Panc1 (cell line): ENCODE data around the gene CDH13. TPM values are rescaled to one million over a fixed set of nuclear protein-coding genes. Genes with fewer than 3 reads are reported as not detected.

ENCODE experiments used
- ATAC-seq: fragments of 200-7000 bp; cut with Tn5 transposase; 2 replicates; pipeline ENCODE4 v1.9.1; 2020; ENCODE audit warnings: mild to moderate bottlenecking, moderate library complexity
- BruUV-seq: library from RNA; stranded (reverse); fragments of 400-500 nt; replicated peaks from 2 replicates; lab custom pipeline; 2021; lab: Mats Ljungman, UMichigan
- CTCF ChIA-PET: fragments of 300-600 bp; sonication (Branson Sonifier 250); formaldehyde crosslinking; loops from one replicate; lab custom pipeline; 2022; ENCODE audit warnings: antibody characterized with exemption; lab: Charles Lee
- POLR2A ChIA-PET: fragments of 300-600 bp; sonication (Branson Sonifier 250); formaldehyde crosslinking; loops from one replicate; lab custom pipeline; 2022; ENCODE audit warnings: antibody characterized with exemption; lab: Charles Lee
- DNase-seq: peaks from one replicate; pipeline ENCODE4 v3.0.0-alpha.2; 2010; ENCODE audit warnings: low read depth, low spot score
- H3K27ac ChIP-seq: 2 replicates; pipeline ENCODE4 v1.5.1; 2011; ENCODE audit warnings: mild to moderate bottlenecking, low read length, inconsistent platforms
- H3K27me3 ChIP-seq: fragments of 200-500 bp; sonication (Bioruptor generic); 2 replicates; pipeline ENCODE4 v1.6.0; 2014; ENCODE audit warnings: low read length, inconsistent platforms; ENCODE audit not compliant: control insufficient read depth, insufficient read depth
- H3K36me3 ChIP-seq: fragments of 200-500 bp; sonication (Bioruptor generic); 2 replicates; pipeline ENCODE4 v1.5.1; 2014; ENCODE audit warnings: inconsistent platforms, mild to moderate bottlenecking, low read length, moderate library complexity; ENCODE audit not compliant: control insufficient read depth, insufficient read depth
- H3K4me1 ChIP-seq: 2 replicates; pipeline ENCODE4 v1.5.1; 2011; ENCODE audit warnings: inconsistent platforms, mild to moderate bottlenecking, low read length, moderate library complexity; ENCODE audit not compliant: control insufficient read depth, insufficient read depth
- H3K4me3 ChIP-seq, 2 experiments: 2 replicates each; pipeline ENCODE4 v1.5.1; 2011 to 2012; ENCODE audit warnings: low read depth in 2 of 2, low read length in 2 of 2, mild to moderate bottlenecking in 2 of 2, inconsistent platforms in 1 of 2, moderate library complexity in 1 of 2
- H3K9me3 ChIP-seq: fragments of 200-500 bp; sonication (Bioruptor generic); 2 replicates; pipeline ENCODE4 v1.5.1; 2014; ENCODE audit warnings: low read depth, mild to moderate bottlenecking, inconsistent platforms, low read length, moderate library complexity; ENCODE audit not compliant: control insufficient read depth, insufficient read depth
- POLR2AphosphoS5 ChIP-seq: IDR thresholded peaks from 2 replicates; pipeline ENCODE4 v1.6.1; 2012; ENCODE audit warnings: mild to moderate bottlenecking, low read depth, low read length, moderate library complexity
- SIN3A ChIP-seq: IDR thresholded peaks from 2 replicates; pipeline ENCODE4 v1.6.1; 2012; ENCODE audit warnings: low read depth, mild to moderate bottlenecking, low read length, moderate library complexity, borderline replicate concordance; ENCODE audit not compliant: insufficient read depth
- TCF7L2 ChIP-seq: IDR thresholded peaks from 2 replicates; pipeline ENCODE4 v1.6.1; 2011; ENCODE audit warnings: mild to moderate bottlenecking, low read depth, low read length, inconsistent platforms
- in situ Hi-C: cut with HindIII; loops from 2 replicates; pipeline ENCODE4 v1.10.0; 2016; ENCODE audit warnings: low sequenced_read_pairs, low pct_unique_long_range_greater_than_20kb
- intact Hi-C: fragments of 100-400 bp; cut with micrococcal nuclease; formaldehyde crosslinking; loops from one replicate; pipeline ENCODE4 v1.10.0; 2022; ENCODE audit not compliant: unreplicated experiment
- total RNA-seq: library from RNA; stranded (reverse); gene quantifications from one replicate; pipeline ENCODE4 v1.2.1, GENCODE V29; 2021; ENCODE audit not compliant: unreplicated experiment
- TF ChIP-seq, protein P1 (sequence below), 2 experiments: IDR thresholded peaks; 2 replicates each; pipeline ENCODE4 v1.6.1; 2011 to 2012; ENCODE audit warnings: low read depth in 2 of 2, control low read depth in 1 of 2, low read length in 1 of 2, mild to moderate bottlenecking in 1 of 2, moderate library complexity in 1 of 2; ENCODE audit not compliant: insufficient read depth in 1 of 2
- TF ChIP-seq, protein P2 (sequence below): fragments of 450-650 bp; IDR thresholded peaks from 2 replicates; pipeline ENCODE4 v1.5.1; 2017; ENCODE audit warnings: mild to moderate bottlenecking

Gene CDH13
- total RNA-seq, 1 experiment from 2014 or later = not detected

DNA sequence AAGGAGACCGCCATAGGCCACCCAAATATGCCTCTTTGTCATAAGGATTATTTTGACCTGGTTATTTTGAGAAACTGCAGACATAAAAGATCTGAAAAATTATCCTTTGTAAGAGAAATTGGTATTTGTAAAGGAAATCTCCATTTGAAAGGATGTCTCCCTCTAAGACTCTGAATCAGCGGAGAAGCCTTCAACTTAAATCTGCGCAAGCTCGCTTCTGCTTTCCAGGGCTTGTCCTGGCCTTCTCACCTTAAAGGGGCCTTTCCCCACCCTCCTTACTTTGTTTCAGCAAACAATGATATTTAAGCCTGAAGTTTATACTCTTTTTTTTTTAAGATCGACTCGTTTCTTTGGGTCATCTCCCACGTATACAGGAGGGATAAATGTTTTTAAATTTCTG lies 1215.5 kb downstream of the CDH13 start:
- H3K4me3 ChIP-seq = no peak overlapping the region
- ChIA-PET CTCF (no interaction called here), POLR2A (no interaction called here)
- DNase-seq = no peak
- H3K9me3 ChIP-seq = no peaks in the 10 kb centered on the region
- TF ChIP-seq POLR2AphosphoS5 (no peak), TCF7L2 (no peak)
- in situ Hi-C loops (no loop called here), intact Hi-C loops (no loop called here)
- BruUV-seq = no TSS peak
- no peak overlapping the region for H3K27ac ChIP-seq
- H3K4me1 ChIP-seq = no peaks in the 10 kb centered on the region
- no peaks in the 10 kb centered on the region for H3K27me3 ChIP-seq
- no peaks in the 10 kb centered on the region for H3K36me3 ChIP-seq
- no peak for ATAC-seq

DNA sequence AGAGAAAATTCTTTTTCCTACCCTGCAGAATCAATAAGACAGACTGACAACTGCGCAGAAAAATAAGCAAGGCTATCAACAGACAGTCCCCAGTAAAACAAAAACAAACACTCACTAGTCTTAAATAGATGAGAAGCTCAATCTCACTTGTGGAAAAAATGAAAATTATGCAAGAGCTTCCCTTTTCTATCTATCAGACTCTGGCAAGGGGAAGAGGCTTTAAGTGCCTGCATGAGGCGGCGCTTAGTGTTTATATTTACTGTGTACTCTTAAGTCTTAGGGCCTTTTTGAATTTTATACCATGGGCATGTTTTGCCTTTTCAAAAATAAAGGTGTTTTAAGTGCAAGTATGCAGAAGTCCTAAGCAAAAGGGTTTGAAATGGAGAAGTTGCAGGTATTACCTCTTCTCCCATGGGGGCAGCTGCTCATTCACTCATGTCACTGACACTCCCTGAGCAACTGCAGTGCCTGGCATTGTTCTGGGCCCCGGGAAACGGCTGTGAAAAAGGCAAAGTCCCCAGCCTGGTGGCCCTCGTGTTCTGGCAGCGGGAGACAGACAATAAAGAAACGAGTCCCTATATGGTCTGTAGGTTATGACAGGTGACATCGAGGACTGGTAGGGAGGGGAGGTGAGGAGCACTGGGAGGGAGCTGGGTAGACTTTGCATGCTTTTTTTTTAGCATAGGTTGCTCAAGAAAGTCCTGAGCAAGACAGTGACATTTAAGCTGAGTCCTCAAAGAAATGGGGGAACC lies 1216.2 kb downstream of the CDH13 start:
- H3K9me3 ChIP-seq = no peaks in the 10 kb centered on the region
- ChIA-PET CTCF (no interaction called here), POLR2A (no interaction called here)
- intact Hi-C loops = no loop called here
- no peak for ATAC-seq
- TF ChIP-seq POLR2AphosphoS5 (no peak), TCF7L2 (no peak), SIN3A (no peak)
- TF ChIP-seq, protein P1, sequence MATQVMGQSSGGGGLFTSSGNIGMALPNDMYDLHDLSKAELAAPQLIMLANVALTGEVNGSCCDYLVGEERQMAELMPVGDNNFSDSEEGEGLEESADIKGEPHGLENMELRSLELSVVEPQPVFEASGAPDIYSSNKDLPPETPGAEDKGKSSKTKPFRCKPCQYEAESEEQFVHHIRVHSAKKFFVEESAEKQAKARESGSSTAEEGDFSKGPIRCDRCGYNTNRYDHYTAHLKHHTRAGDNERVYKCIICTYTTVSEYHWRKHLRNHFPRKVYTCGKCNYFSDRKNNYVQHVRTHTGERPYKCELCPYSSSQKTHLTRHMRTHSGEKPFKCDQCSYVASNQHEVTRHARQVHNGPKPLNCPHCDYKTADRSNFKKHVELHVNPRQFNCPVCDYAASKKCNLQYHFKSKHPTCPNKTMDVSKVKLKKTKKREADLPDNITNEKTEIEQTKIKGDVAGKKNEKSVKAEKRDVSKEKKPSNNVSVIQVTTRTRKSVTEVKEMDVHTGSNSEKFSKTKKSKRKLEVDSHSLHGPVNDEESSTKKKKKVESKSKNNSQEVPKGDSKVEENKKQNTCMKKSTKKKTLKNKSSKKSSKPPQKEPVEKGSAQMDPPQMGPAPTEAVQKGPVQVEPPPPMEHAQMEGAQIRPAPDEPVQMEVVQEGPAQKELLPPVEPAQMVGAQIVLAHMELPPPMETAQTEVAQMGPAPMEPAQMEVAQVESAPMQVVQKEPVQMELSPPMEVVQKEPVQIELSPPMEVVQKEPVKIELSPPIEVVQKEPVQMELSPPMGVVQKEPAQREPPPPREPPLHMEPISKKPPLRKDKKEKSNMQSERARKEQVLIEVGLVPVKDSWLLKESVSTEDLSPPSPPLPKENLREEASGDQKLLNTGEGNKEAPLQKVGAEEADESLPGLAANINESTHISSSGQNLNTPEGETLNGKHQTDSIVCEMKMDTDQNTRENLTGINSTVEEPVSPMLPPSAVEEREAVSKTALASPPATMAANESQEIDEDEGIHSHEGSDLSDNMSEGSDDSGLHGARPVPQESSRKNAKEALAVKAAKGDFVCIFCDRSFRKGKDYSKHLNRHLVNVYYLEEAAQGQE (IDR thresholded peaks at IDR 0.05; ENCODE audit: insufficient read depth in 1 of 2, low read depth in 2 of 2, low read length in 1 of 2) = no peak
- TF ChIP-seq, protein P2, sequence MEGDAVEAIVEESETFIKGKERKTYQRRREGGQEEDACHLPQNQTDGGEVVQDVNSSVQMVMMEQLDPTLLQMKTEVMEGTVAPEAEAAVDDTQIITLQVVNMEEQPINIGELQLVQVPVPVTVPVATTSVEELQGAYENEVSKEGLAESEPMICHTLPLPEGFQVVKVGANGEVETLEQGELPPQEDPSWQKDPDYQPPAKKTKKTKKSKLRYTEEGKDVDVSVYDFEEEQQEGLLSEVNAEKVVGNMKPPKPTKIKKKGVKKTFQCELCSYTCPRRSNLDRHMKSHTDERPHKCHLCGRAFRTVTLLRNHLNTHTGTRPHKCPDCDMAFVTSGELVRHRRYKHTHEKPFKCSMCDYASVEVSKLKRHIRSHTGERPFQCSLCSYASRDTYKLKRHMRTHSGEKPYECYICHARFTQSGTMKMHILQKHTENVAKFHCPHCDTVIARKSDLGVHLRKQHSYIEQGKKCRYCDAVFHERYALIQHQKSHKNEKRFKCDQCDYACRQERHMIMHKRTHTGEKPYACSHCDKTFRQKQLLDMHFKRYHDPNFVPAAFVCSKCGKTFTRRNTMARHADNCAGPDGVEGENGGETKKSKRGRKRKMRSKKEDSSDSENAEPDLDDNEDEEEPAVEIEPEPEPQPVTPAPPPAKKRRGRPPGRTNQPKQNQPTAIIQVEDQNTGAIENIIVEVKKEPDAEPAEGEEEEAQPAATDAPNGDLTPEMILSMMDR = no peak
- no peak overlapping the region for H3K27ac ChIP-seq
- no peak for DNase-seq
- no TSS peak for BruUV-seq
- no peak overlapping the region for H3K4me3 ChIP-seq
- in situ Hi-C loops = no loop called here
- no peaks in the 10 kb centered on the region for H3K27me3 ChIP-seq
- H3K36me3 ChIP-seq = no peaks in the 10 kb centered on the region
- H3K4me1 ChIP-seq = no peaks in the 10 kb centered on the region

DNA sequence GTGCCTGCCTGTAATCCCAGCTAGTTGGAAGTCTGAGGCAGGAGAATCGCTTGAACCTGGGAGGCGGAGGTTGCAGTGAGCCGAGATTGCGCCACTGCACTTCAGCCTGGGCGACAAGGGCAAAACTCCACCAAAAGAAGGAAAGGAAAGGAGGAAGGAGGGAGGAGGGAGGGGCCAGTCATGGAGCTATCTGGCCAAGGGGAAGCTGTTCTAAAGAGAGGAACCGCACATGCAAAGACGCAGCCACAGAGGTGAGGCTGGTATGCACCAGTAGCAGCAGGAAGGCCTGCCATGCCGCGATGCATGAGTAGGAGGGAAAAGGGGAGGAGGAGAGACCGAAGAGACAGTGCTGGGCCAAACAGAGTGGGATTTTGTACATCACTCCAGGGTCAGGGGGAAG lies 1216.9 kb downstream of the CDH13 start:
- DNase-seq = no peak
- CTCF ChIA-PET = no interaction called here

More for the DNA sequence above, 1216.9 kb downstream of the CDH13 start:
- H3K4me3 ChIP-seq = no peak overlapping the region
- H3K9me3 ChIP-seq = no peaks in the 10 kb centered on the region
- no peak overlapping the region for H3K27ac ChIP-seq
- no peaks in the 10 kb centered on the region for H3K36me3 ChIP-seq
- no peaks in the 10 kb centered on the region for H3K4me1 ChIP-seq
- ATAC-seq = no peak
- H3K27me3 ChIP-seq = no peaks in the 10 kb centered on the region
- POLR2A ChIA-PET = no interaction called here
- intact Hi-C loops (no loop called here), in situ Hi-C loops (no loop called here)
- no TSS peak for BruUV-seq
- no peak for TF ChIP-seq SIN3A
- TF ChIP-seq, protein P1 (IDR thresholded peaks at IDR 0.05; ENCODE audit: insufficient read depth in 1 of 2, low read depth in 2 of 2, low read length in 1 of 2) = no peak
- TF ChIP-seq POLR2AphosphoS5 = no peak
- TF ChIP-seq TCF7L2 = no peak
- TF ChIP-seq, protein P2 = no peak
